LNCAP (cell line): ENCODE results near the gene FSTL1.

ENCODE experiments used
- TF ChIP-seq, protein P1 (sequence below): fragments of 450-650 bp; IDR thresholded peaks from 2 replicates; pipeline ENCODE4 v1.5.1; 2017; ENCODE audit warnings: mild to moderate bottlenecking

FSTL1 gene

DNA sequence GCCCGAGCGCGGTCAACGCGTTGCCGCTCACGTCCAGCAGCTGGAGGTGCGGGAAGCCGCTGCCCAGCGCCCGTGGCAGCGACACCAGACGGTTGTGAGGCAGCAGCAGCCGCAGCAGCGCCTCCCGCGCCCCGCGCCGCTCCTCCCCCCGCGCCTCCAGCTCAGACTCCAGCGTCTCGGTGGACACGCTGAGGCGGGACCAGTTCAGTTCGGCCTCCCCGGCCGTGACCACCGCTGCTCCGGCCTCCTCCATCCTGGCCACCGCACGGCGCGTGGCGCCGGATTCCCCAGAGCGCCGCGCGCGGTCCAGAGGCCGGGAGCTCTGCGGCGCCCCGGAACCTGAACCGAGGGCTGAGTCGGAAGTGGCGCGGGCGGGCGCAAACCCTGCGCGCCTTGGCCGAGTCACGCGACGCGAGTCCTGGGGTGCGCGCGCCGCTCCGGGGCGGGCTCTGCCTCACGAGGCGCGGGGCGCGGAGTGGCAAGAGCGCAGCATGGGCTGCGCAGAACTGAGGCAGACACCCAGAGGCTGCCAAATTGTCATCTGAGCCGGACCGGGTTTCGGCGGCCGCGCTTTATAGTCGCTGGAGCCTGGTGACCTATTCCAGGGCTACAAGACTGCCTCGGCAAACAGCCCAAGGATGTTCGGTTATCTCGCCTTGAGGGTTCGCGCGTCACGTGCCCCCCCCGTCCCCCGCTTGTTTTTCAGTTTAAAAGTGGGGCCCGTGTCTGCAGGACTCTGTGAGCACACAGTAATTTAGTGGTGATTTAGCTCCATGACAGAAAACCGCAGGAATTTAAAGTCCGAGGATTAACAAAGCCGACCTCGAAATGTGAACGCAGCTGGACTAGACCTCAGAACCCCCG lies 101.6 kb downstream of the FSTL1 start, which contains the start of gene LRRC58:
TSS of gene LRRC58 (minus strand) at position 364 of the 864 bp plus-strand sequence. CDS start at position 253, 111 bp downstream.
- TF ChIP-seq, protein P1, sequence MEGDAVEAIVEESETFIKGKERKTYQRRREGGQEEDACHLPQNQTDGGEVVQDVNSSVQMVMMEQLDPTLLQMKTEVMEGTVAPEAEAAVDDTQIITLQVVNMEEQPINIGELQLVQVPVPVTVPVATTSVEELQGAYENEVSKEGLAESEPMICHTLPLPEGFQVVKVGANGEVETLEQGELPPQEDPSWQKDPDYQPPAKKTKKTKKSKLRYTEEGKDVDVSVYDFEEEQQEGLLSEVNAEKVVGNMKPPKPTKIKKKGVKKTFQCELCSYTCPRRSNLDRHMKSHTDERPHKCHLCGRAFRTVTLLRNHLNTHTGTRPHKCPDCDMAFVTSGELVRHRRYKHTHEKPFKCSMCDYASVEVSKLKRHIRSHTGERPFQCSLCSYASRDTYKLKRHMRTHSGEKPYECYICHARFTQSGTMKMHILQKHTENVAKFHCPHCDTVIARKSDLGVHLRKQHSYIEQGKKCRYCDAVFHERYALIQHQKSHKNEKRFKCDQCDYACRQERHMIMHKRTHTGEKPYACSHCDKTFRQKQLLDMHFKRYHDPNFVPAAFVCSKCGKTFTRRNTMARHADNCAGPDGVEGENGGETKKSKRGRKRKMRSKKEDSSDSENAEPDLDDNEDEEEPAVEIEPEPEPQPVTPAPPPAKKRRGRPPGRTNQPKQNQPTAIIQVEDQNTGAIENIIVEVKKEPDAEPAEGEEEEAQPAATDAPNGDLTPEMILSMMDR: peak; percentile 46

DNA sequence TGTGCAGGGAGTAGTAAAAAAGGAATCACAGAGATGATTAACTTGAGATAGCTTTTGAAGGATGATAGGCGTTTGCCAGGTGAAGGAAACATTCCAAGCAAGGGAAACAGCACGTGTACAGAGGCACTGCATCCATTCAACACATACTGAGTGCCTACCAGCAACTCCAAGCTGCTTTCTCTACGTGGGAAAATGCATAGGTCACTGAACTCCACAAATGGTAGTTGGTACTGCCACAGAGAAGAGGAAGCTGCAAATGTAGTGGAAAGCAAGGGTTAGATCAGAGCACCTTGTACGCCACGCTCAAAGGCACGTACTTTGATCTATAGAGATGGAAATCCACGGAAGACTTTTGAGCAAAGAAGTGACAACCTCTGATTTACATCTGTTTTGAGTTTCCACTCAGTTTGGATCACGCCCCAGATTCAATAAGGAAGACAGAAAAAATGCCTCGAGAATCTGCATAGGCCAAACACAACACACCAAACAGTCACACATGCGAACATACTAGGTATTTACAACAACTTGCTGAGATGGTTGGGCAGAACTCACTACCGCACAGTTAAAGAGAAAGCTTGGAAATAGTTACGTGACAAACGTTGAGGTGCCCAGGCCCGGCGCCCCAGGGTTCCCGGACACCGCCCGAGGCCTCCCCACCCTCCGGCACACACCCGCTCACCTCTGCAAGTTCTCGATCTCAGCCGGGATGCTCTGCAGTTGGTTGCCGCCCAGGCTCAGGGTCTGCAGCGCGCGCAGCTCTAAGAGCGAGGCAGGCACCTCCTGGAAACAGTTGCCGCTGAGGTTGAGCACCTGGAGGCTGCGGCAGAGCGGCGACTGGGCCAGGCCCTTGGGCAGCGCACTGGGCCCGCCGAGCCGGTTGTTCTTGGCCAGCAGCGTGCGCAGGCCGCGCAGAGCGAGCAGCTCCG lies 102.5 kb downstream of the FSTL1 start:
- TF ChIP-seq, protein P1: no peak

- TF ChIP-seq, protein P1: no peak
Observed at GRCh38 chr3:120344349-120344748, 106.4 kb downstream of the FSTL1 start.
